Fibroblast of lung (primary cell): ENCODE measurements around the gene LCN15. TPM values are rescaled to one million over a fixed set of nuclear protein-coding genes. Genes with fewer than 3 reads are reported as not detected.

Experiments used
- DNase-seq, 2 donors: peaks; one replicate each; pipeline versions ENCODE4 v3.0.0 to v3.0.0-alpha.2; 2010; ENCODE audit warnings: low read depth in 2 of 2
- H2AFZ ChIP-seq: 2 replicates; pipeline ENCODE4 v1.5.1; 2012; ENCODE audit warnings: low read length, control low read depth, inconsistent platforms
- H3K27ac ChIP-seq: 2 replicates; pipeline ENCODE4 v1.5.1; 2011; ENCODE audit warnings: low read length, control low read depth; ENCODE audit not compliant: insufficient read depth
- H3K27me3 ChIP-seq: 2 replicates; pipeline ENCODE4 v1.5.1; 2011; ENCODE audit warnings: mild to moderate bottlenecking, low read length; ENCODE audit not compliant: control insufficient read depth, insufficient read depth
- H3K36me3 ChIP-seq: 2 replicates; pipeline ENCODE4 v1.5.1; 2011; ENCODE audit warnings: low read length; ENCODE audit not compliant: control insufficient read depth, insufficient read depth
- H3K4me1 ChIP-seq: 2 replicates; pipeline ENCODE4 v1.5.1; 2011; ENCODE audit warnings: low read length; ENCODE audit not compliant: control insufficient read depth, insufficient read depth; ENCODE audit errors: extremely low read depth
- H3K4me2 ChIP-seq: 2 replicates; pipeline ENCODE4 v1.5.1; 2011; ENCODE audit warnings: low read length, control low read depth; ENCODE audit not compliant: insufficient read depth; ENCODE audit errors: extremely low read depth
- H3K4me3 ChIP-seq, 4 experiments: fragments of 200-600 bp in 1 of 4; sonication (generic) in 1 of 4; replicated peaks in 1 of 4; 2 replicates each; pipeline ENCODE4 v1.5.1; 2011 to 2016; ENCODE audit warnings: low read length in 4 of 4, low read depth in 3 of 4, mild to moderate bottlenecking in 3 of 4, control low read depth in 2 of 4, inconsistent platforms in 1 of 4, mixed read lengths in 1 of 4; ENCODE audit not compliant: insufficient read depth in 1 of 4; ENCODE audit errors: control extremely low read depth in 1 of 4
- H3K79me2 ChIP-seq: 2 replicates; pipeline ENCODE4 v1.5.1; 2012; ENCODE audit warnings: mild to moderate bottlenecking, low read length, inconsistent platforms; ENCODE audit not compliant: control insufficient read depth, insufficient read depth
- H3K9ac ChIP-seq: 2 replicates; pipeline ENCODE4 v1.5.1; 2011; ENCODE audit warnings: mild to moderate bottlenecking, low read length, control low read depth; ENCODE audit not compliant: insufficient read depth
- H3K9me3 ChIP-seq: 2 replicates; pipeline ENCODE4 v1.5.1; 2012; ENCODE audit warnings: low read depth, low read length; ENCODE audit not compliant: control insufficient read depth, insufficient read depth
- H4K20me1 ChIP-seq: 2 replicates; pipeline ENCODE4 v1.5.1; 2011; ENCODE audit warnings: low read length; ENCODE audit not compliant: control insufficient read depth, insufficient read depth; ENCODE audit errors: extremely low read depth
- EZH2 ChIP-seq: IDR thresholded peaks from 2 replicates; pipeline ENCODE4 v1.5.1; 2012; ENCODE audit warnings: low read length, control low read depth, mild to moderate bottlenecking; ENCODE audit errors: missing control alignments
- polyA plus RNA-seq, 2 donors: library from polyadenylated mRNA; depleted of rRNA in 1 of 2; stranded (reverse) in 1 of 2; unstranded in 1 of 2; fragments of >200 nt; gene quantifications; 2 replicates each; pipeline ENCODE4 v1.2.1, GENCODE V29; 2011 to 2012; ENCODE audit warnings: missing spikeins in 1 of 2
- total RNA-seq: library from RNA; depleted of rRNA; stranded (reverse); fragments of >200 nt; gene quantifications from 2 replicates; pipeline ENCODE4 v1.2.1, GENCODE V29; 2014
- TF ChIP-seq, protein P1 (sequence below), 2 donors: IDR thresholded peaks in 1 of 2; conservative IDR thresholded peaks in 1 of 2; 1 replicate in 1 of 2; 2 replicates in 1 of 2; pipeline ENCODE4 v1.5.1; 2011 to 2012; ENCODE audit warnings: low read length in 2 of 2, control low read depth in 1 of 2, inconsistent platforms in 1 of 2, low read depth in 1 of 2, mild to moderate bottlenecking in 1 of 2

The LCN15 gene
- total and polyA plus RNA-seq, 2 donors (not counting 1 experiment from before 2014, with no cell fraction given): not detected

DNA sequence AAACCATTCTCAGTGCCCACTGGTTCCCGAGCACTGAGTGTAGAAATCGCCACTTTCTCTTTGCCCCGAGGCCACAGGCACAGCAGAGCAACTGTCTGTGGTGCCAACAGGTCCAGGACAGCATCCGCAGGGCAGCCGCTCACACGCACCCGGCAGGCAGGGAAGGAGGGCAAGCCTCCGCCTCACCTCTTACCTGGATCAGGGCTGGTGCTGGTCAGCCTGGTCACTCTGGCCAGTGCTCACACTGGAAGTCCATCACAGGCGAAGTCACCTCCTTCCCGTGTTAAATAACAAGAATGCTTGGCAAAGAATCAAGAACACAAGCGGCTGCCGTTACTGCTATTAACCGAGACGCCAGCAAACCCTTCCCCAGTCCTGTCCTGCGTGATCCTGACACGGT is 38.2 kb downstream of the LCN15 start:
- Histone ChIP-seq H3K79me2 (peaks cover 43% of the 10 kb centered on the region), H3K36me3 (peaks cover 26% of the 10 kb centered on the region), H3K27me3 (no peaks in the 10 kb centered on the region), H3K27ac (no peak overlapping the region), H3K4me2 (peak overlapping the region; percentile 99), H3K4me1 (peaks cover 16% of the 10 kb centered on the region), H3K9me3 (no peaks in the 10 kb centered on the region), H2AFZ (no peak overlapping the region), H3K9ac (no peak overlapping the region), H3K4me3 (peak overlapping the region; percentile 75 to 98 (median 93)), H4K20me1 (no peaks in the 10 kb centered on the region)
- DNase-seq: no peak
- TF ChIP-seq EZH2: no peak
- TF ChIP-seq, protein P1, sequence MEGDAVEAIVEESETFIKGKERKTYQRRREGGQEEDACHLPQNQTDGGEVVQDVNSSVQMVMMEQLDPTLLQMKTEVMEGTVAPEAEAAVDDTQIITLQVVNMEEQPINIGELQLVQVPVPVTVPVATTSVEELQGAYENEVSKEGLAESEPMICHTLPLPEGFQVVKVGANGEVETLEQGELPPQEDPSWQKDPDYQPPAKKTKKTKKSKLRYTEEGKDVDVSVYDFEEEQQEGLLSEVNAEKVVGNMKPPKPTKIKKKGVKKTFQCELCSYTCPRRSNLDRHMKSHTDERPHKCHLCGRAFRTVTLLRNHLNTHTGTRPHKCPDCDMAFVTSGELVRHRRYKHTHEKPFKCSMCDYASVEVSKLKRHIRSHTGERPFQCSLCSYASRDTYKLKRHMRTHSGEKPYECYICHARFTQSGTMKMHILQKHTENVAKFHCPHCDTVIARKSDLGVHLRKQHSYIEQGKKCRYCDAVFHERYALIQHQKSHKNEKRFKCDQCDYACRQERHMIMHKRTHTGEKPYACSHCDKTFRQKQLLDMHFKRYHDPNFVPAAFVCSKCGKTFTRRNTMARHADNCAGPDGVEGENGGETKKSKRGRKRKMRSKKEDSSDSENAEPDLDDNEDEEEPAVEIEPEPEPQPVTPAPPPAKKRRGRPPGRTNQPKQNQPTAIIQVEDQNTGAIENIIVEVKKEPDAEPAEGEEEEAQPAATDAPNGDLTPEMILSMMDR (conservative IDR thresholded peaks at IDR 0.05 in 1 of 2, IDR thresholded peaks at IDR 0.05 in 1 of 2; ENCODE audit: low read depth in 1 of 2, low read length in 2 of 2): no peak

DNA sequence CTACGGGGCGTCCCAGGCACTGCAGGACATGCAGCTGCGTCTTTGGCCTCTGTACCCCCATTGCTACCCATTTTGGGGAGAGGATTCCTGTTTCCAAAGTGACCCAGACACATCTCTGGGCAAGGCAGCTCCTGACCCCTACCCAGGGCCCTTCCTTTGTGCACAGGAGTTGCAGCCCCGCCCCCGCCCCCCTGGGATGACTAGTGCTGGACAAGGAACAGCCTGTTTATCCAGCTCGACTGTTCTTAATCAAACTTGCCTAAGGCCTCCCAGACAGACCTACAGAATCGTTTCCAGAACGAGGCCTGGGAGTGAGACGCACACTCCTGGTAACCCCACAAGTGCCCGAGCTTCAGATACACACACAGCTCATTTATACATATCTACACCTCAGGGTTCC is 38.7 kb downstream of the LCN15 start:
- no peaks in the 10 kb centered on the region for H4K20me1 ChIP-seq
- H3K4me1 ChIP-seq: peaks cover 16% of the 10 kb centered on the region
- H2AFZ ChIP-seq: no peak overlapping the region
- no peaks in the 10 kb centered on the region for H3K9me3 ChIP-seq
- no peaks in the 10 kb centered on the region for H3K27me3 ChIP-seq
- H3K4me3 ChIP-seq: peak overlapping the region in 2 of 4 experiments; percentile 18 to 75
- H3K36me3 ChIP-seq: peaks cover 26% of the 10 kb centered on the region
- H3K4me2 ChIP-seq: peak overlapping the region; percentile 64
- H3K9ac ChIP-seq: no peak overlapping the region
- peaks cover 43% of the 10 kb centered on the region for H3K79me2 ChIP-seq
- peak in 1 of 2 donors; percentile 57 for DNase-seq
- TF ChIP-seq EZH2: no peak
- TF ChIP-seq, protein P1 (conservative IDR thresholded peaks at IDR 0.05 in 1 of 2, IDR thresholded peaks at IDR 0.05 in 1 of 2; ENCODE audit: low read depth in 1 of 2, low read length in 2 of 2): no peak
- H3K27ac ChIP-seq: no peak overlapping the region

DNA sequence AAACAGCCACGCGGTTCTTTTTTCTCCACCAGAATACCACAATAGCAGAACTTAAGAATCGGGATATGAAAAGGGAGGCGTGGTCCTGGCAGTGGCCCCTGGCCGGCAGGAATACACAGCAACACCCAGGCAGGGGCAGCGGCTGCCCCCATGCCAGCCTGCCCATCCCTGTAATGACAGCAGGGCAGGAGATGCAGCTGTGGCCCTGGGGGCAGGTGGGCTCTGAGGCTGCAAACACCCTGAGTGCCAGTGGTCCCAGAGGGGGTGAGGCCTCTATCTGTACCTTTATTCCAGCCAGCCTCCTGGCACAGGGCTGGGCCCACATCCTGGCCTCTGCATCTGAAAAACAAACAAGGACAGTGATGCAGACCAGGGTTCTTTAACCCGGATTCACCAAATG is 39.5 kb downstream of the LCN15 start:
- H3K36me3 ChIP-seq: peaks cover 26% of the 10 kb centered on the region
- H3K4me2 ChIP-seq: no peak overlapping the region
- H3K4me1 ChIP-seq: peaks cover 16% of the 10 kb centered on the region
- DNase-seq: no peak
- H3K27ac ChIP-seq: no peak overlapping the region
- no peak overlapping the region for H3K4me3 ChIP-seq
- no peaks in the 10 kb centered on the region for H3K27me3 ChIP-seq
- H4K20me1 ChIP-seq: no peaks in the 10 kb centered on the region
- no peaks in the 10 kb centered on the region for H3K9me3 ChIP-seq
- H3K79me2 ChIP-seq: peaks cover 37% of the 10 kb centered on the region
- TF ChIP-seq EZH2: no peak
- H2AFZ ChIP-seq: no peak overlapping the region
- no peak overlapping the region for H3K9ac ChIP-seq
